Body of pancreas (tissue), 4 donors: ENCODE results near the gene CPT1A. TPM values are rescaled to one million over a fixed set of nuclear protein-coding genes. Genes with fewer than 3 reads are reported as not detected.

Experiments
- ATAC-seq: fragments of 150-250 bp; one replicate; pipeline ENCODE4 v1.9.1; 2016
- DNase-seq, 4 donors: peaks; one replicate each; pipeline ENCODE4 v3.0.0-alpha.2; 2019
- H3K27ac ChIP-seq, 4 donors: fragments of 200-600 bp; sonication (generic); 1 replicate in 3 of 4; 2 replicates in 1 of 4; pipeline versions ENCODE4 v1.5.1 to v1.6.1; 2016 to 2019; ENCODE audit warnings: mild to moderate bottlenecking in 1 of 4, mixed read lengths in 1 of 4, moderate library complexity in 1 of 4
- H3K27me3 ChIP-seq, 2 donors: fragments of 200-600 bp; sonication (generic); one replicate each; pipeline ENCODE4 v1.6.0; 2016; ENCODE audit warnings: mild to moderate bottlenecking in 1 of 2
- H3K36me3 ChIP-seq, 2 donors: fragments of 200-600 bp; sonication (generic); replicated peaks in 1 of 2; 2 replicates each; pipeline ENCODE4 v1.5.1; 2016; ENCODE audit warnings: low read depth in 2 of 2; ENCODE audit not compliant: insufficient read depth in 1 of 2
- H3K4me1 ChIP-seq: fragments of 200-600 bp; sonication (generic); one replicate; pipeline ENCODE4 v1.6.0; 2016
- H3K4me3 ChIP-seq, 2 donors: fragments of 200-600 bp; sonication (generic); 1 replicate in 1 of 2; 2 replicates in 1 of 2; pipeline ENCODE4 v1.5.1; 2016 to 2019
- H3K9me3 ChIP-seq, 3 donors: fragments of 200-600 bp; sonication (generic); 1 replicate in 2 of 3; 2 replicates in 1 of 3; pipeline ENCODE4 v1.5.1; 2016
- POLR2A ChIP-seq, 3 donors: fragments of 450-650 bp; IDR thresholded peaks; one replicate each; pipeline ENCODE4 v1.6.1; 2016; ENCODE audit warnings: antibody characterized with exemption in 3 of 3, mild to moderate bottlenecking in 2 of 3
- WGBS, 2 donors: methylation state at CpG; one replicate each; pipeline ENCODE4 v1.1.5; 2017; 5-methylcytosine and 5-hydroxymethylcytosine counted together
- intact Hi-C: fragments of 100-400 bp; cut with DNase I; formaldehyde crosslinking; loops from one replicate; pipeline ENCODE4 v1.15.1; 2023
- total RNA-seq, 2 donors: library from RNA; depleted of rRNA; stranded (reverse); fragments of >200 nt; gene quantifications; one replicate each; pipeline ENCODE4 v1.1.0, GENCODE V29; 2016
- TF ChIP-seq, protein P1 (sequence below), 7 experiments: fragments of 450-650 bp in 4 of 7; fragments of 200-600 bp in 3 of 7; sonication (generic) in 3 of 7; IDR thresholded peaks; one replicate each; pipeline ENCODE4 v1.5.1; 2016 to 2019; ENCODE audit warnings: antibody characterized with exemption in 7 of 7

The CPT1A gene
- total RNA-seq, 2 donors from 2014 or later = 35.6 to 40.7 TPM

DNA sequence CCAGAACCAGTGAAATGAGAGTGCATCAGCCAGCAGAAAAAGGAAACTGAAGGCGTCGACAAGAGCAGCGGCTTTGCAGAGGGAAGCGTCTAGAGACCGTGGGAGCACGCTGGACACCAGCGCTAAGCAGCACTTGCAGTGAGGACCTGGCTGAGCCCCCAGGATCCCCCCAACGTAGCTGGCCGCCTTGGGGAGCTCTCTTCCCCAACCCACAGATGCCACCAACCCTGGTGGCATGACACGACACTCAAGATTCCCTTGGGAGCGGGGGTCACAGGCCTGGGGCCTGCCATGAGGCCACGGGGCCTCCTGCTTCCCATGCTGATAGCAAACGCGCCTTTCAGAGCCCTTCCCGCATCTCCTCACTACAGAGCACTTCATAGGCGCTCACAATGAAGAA is 77.0 kb downstream of the CPT1A start:
- TF ChIP-seq, protein P1, sequence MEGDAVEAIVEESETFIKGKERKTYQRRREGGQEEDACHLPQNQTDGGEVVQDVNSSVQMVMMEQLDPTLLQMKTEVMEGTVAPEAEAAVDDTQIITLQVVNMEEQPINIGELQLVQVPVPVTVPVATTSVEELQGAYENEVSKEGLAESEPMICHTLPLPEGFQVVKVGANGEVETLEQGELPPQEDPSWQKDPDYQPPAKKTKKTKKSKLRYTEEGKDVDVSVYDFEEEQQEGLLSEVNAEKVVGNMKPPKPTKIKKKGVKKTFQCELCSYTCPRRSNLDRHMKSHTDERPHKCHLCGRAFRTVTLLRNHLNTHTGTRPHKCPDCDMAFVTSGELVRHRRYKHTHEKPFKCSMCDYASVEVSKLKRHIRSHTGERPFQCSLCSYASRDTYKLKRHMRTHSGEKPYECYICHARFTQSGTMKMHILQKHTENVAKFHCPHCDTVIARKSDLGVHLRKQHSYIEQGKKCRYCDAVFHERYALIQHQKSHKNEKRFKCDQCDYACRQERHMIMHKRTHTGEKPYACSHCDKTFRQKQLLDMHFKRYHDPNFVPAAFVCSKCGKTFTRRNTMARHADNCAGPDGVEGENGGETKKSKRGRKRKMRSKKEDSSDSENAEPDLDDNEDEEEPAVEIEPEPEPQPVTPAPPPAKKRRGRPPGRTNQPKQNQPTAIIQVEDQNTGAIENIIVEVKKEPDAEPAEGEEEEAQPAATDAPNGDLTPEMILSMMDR (IDR thresholded peaks at IDR 0.05) = no peak
- TF ChIP-seq POLR2A (IDR thresholded peaks at IDR 0.05) = no peak
- no peak for ATAC-seq
- H3K4me1 ChIP-seq = no peaks in the 10 kb centered on the region
- H3K4me3 ChIP-seq = no peak overlapping the region
- no peak overlapping the region for H3K27ac ChIP-seq
- 86 to 88% methylated on average over 15 to 16 of the region's 16 CpGs for WGBS, 2 donors
- intact Hi-C loops = no loop called here
- peaks cover 0 to 18% of the 10 kb centered on the region in 2 donors for H3K36me3 ChIP-seq
- no peaks in the 10 kb centered on the region for H3K27me3 ChIP-seq
- H3K9me3 ChIP-seq = no peaks in the 10 kb centered on the region
- DNase-seq = no peak

DNA sequence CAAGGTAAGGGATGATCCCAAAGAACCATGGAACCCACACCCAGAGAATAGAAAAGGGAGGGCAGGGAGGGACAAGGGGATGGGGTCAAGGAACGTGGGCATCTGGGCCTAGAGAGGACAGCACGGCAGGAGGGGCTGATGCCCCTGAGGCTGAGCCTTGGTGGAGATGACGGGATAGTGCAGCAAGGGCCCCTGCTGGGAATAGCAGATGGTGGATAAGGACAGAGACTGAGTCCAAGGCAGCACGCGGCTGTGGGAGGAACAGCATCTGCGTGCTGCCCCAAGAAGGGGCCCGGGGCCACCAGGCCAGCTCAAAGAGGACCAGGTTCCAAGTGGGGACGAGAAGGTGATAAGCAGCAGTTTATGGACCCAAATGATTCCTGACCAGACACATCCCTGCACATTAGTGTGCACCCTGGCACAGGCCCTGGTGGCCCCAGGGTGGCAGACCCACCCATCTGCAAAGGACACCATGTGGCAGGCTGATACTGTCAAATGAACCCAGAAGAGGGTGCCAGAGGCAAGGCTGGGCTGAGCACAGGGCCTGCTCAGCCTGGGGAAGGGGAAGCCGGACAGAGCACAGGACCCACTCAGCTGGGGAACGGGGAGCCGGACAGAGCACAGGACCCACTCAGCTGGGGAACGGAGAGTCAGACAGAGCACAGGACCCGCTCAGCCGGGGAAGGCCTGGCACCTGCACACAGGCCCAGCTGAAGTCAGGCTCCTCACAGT is 77.6 kb downstream of the CPT1A start:
- no peak for DNase-seq
- WGBS, 2 donors = 85 to 86% methylated on average over 11 to 14 of the region's 14 CpGs
- TF ChIP-seq, protein P1 (IDR thresholded peaks at IDR 0.05) = no peak
- no peak for TF ChIP-seq POLR2A (IDR thresholded peaks at IDR 0.05)
- no peak overlapping the region for H3K4me3 ChIP-seq
- peaks cover 0 to 18% of the 10 kb centered on the region in 2 donors for H3K36me3 ChIP-seq
- intact Hi-C loops = no loop called here
- H3K9me3 ChIP-seq = no peaks in the 10 kb centered on the region
- no peaks in the 10 kb centered on the region for H3K27me3 ChIP-seq
- no peak overlapping the region for H3K27ac ChIP-seq
- ATAC-seq = no peak
- no peaks in the 10 kb centered on the region for H3K4me1 ChIP-seq

DNA sequence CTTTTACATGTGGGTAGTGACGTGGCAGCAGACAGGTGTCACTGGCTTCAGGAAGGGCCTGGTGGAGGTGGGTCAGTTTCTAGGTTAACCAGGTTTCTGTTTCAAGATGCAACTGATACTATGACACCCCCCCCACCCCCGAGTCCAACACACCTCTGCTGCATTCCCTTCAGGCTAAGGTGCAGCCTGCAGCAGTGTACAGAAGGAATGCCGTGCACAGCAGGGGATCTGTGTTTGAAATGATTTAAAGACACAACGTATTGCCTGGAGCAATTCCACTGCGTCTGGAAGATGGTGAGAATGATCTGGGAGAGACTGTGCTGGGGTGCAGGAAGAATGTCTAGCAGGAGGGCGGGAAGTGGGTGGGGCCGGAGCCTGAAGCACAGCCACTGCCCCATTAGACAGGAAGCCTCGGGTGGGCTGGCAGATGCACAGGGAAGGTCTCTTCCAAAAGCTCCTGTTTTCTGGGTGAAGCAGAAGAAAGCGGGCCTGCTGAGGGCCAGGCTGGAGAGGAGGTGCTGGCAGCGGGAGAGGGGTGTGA is 78.5 kb downstream of the CPT1A start:
- peaks cover 0 to 18% of the 10 kb centered on the region in 2 donors for H3K36me3 ChIP-seq
- no peak overlapping the region for H3K27ac ChIP-seq
- no peak for TF ChIP-seq POLR2A (IDR thresholded peaks at IDR 0.05)
- TF ChIP-seq, protein P1 (IDR thresholded peaks at IDR 0.05) = no peak
- no peaks in the 10 kb centered on the region for H3K9me3 ChIP-seq
- H3K27me3 ChIP-seq = no peaks in the 10 kb centered on the region
- WGBS, 2 donors = 79 to 80% methylated on average over 10 of the region's 10 CpGs
- intact Hi-C loops = no loop called here
- no peak overlapping the region for H3K4me3 ChIP-seq
- ATAC-seq = no peak
- DNase-seq = no peak
- H3K4me1 ChIP-seq = no peaks in the 10 kb centered on the region

DNA sequence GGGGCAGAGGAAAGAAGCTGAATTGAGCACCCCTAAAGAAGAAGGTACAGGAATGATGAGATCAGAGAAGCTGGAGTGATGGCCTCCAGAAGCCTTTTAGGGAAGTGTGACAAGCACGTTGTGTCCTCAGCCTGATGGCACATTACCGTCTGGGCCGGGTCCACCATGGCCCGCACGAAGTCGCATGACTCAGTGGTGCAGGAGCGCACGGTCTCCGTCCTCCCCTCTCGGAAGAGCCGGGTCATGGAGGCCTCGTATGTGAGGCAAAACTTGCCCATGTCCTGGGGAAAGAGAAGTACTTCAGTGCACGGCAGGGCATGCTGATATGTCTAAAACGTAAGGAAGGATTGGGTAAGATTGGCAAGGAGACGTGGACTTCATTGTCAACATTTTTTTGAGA is 79.2 kb downstream of the CPT1A start:
- H3K4me3 ChIP-seq = no peak overlapping the region
- H3K27me3 ChIP-seq = no peaks in the 10 kb centered on the region
- DNase-seq = no peak
- WGBS, 2 donors = 79 to 80% methylated on average over 14 to 15 of the region's 15 CpGs
- H3K36me3 ChIP-seq = peaks cover 0 to 19% of the 10 kb centered on the region in 2 donors
- intact Hi-C loops = no loop called here
- TF ChIP-seq, protein P1 (IDR thresholded peaks at IDR 0.05) = no peak
- TF ChIP-seq POLR2A (IDR thresholded peaks at IDR 0.05) = no peak
- H3K4me1 ChIP-seq = no peaks in the 10 kb centered on the region
- no peak for ATAC-seq
- H3K9me3 ChIP-seq = no peaks in the 10 kb centered on the region
- no peak overlapping the region for H3K27ac ChIP-seq

DNA sequence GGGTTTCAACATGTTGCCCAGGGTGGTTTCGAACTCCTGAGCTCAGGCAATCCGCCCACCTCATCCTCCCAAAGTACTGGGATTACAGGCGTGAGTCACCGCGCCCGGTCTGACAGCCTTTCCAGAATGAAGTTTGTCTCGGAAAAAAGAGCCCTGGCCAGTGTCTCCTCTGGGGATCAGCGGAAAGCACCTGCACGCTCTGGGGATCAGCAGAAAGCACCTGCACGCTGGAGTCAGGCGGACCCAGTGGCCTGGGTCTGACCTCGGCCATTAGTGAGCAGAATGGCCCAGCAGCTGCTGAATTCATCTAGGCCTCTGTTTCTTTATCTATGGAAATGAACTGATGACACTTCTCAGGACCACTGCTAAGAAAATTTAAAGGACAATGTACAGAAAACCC is 79.9 kb downstream of the CPT1A start:
- 84 to 93% methylated on average over 11 to 12 of the region's 12 CpGs for whole genome bisulfite sequencing, 2 donors
- intact Hi-C loops = no loop called here
- Histone ChIP-seq H3K27ac (no peak overlapping the region), H3K4me3 (no peak overlapping the region), H3K4me1 (no peaks in the 10 kb centered on the region), H3K9me3 (no peaks in the 10 kb centered on the region), H3K36me3 (peaks cover 0 to 25% of the 10 kb centered on the region in 2 donors), H3K27me3 (no peaks in the 10 kb centered on the region)
- ATAC-seq = no peak
- DNase-seq = no peak
- TF ChIP-seq POLR2A (IDR thresholded peaks at IDR 0.05) = no peak
- TF ChIP-seq, protein P1 (IDR thresholded peaks at IDR 0.05) = no peak
